Upper lobe of left lung (tissue), 6 donors: Measurements from ENCODE around the gene CAPN10. TPM values are rescaled to one million over a fixed set of nuclear protein-coding genes. Genes with fewer than 3 reads are reported as not detected.
A peak's percentile ranks its signal among the peaks of the same experiment; 100 is the strongest.

Experiments used
- ATAC-seq, 2 donors: fragments of 200-7000 bp; cut with Tn5 transposase; one replicate each; pipeline ENCODE4 v1.9.1; 2022; ENCODE audit warnings: mild to moderate bottlenecking in 2 of 2, moderate library complexity in 2 of 2; ENCODE audit not compliant: low FRiP score in 2 of 2
- DNase-seq, 2 donors: peaks; one replicate each; pipeline ENCODE4 v3.0.0-alpha.2; 2019 to 2020
- H3K27ac ChIP-seq, 4 donors: fragments of 200-600 bp; sonication (generic); one replicate each; pipeline ENCODE4 v1.5.1; 2016 to 2019
- H3K27me3 ChIP-seq, 4 donors: fragments of 200-600 bp; sonication (generic); one replicate each; pipeline ENCODE4 v1.5.1; 2017 to 2019
- H3K36me3 ChIP-seq, 4 donors: fragments of 200-600 bp; sonication (generic); one replicate each; pipeline ENCODE4 v1.5.1; 2016 to 2019
- H3K4me1 ChIP-seq, 4 donors: fragments of 200-600 bp; sonication (generic); one replicate each; pipeline ENCODE4 v1.5.1; 2018 to 2019
- H3K4me3 ChIP-seq, 4 donors: fragments of 200-600 bp; sonication (generic); one replicate each; pipeline ENCODE4 v1.5.1; 2017 to 2019; ENCODE audit warnings: mild to moderate bottlenecking in 2 of 4, moderate library complexity in 1 of 4
- H3K9me3 ChIP-seq, 4 donors: fragments of 200-600 bp; sonication (generic); one replicate each; pipeline ENCODE4 v1.5.1; 2018 to 2019
- EP300 ChIP-seq, 4 donors: sonication (generic); formaldehyde crosslinking; IDR thresholded peaks; one replicate each; pipeline ENCODE4 v1.5.1; 2017; ENCODE audit warnings: antibody characterized with exemption in 4 of 4, control low read depth in 2 of 4
- POLR2A ChIP-seq, 4 donors: fragments of 450-650 bp; IDR thresholded peaks; one replicate each; pipeline ENCODE4 v1.5.1; 2016 to 2017; ENCODE audit warnings: antibody characterized with exemption in 4 of 4, mild to moderate bottlenecking in 2 of 4
- POLR2AphosphoS5 ChIP-seq, 2 donors: sonication (generic); formaldehyde crosslinking; IDR thresholded peaks; one replicate each; pipeline ENCODE4 v1.5.1; 2017; ENCODE audit warnings: antibody characterized with exemption in 2 of 2
- WGBS, 2 donors: methylation state at CpG; one replicate each; pipeline ENCODE4 v1.1.5; 2017 to 2018; 5-methylcytosine and 5-hydroxymethylcytosine counted together
- total RNA-seq, 6 donors: library from RNA; depleted of rRNA in 4 of 6; stranded (reverse); fragments of >200 nt in 4 of 6; gene quantifications; one replicate each; pipeline versions ENCODE4 v1.1.0 to v1.2.1, GENCODE V29; 2016 to 2021
- TF ChIP-seq, protein P1 (sequence below), 6 experiments: fragments of 450-650 bp in 4 of 6; fragments of 200-600 bp in 2 of 6; sonication (generic) in 2 of 6; IDR thresholded peaks; one replicate each; pipeline ENCODE4 v1.5.1; 2016 to 2019; ENCODE audit warnings: antibody characterized with exemption in 6 of 6
- donor health status: DM: no; HTN: no; CAD: no; lungs with moderate emphysema.
- donor health status: DM: no; HTN: yes; CAD: no; lungs with severe emphysema.

Gene CAPN10
- total RNA-seq, 6 donors from 2014 or later = 35.3 to 118 (median 38.9) TPM

DNA sequence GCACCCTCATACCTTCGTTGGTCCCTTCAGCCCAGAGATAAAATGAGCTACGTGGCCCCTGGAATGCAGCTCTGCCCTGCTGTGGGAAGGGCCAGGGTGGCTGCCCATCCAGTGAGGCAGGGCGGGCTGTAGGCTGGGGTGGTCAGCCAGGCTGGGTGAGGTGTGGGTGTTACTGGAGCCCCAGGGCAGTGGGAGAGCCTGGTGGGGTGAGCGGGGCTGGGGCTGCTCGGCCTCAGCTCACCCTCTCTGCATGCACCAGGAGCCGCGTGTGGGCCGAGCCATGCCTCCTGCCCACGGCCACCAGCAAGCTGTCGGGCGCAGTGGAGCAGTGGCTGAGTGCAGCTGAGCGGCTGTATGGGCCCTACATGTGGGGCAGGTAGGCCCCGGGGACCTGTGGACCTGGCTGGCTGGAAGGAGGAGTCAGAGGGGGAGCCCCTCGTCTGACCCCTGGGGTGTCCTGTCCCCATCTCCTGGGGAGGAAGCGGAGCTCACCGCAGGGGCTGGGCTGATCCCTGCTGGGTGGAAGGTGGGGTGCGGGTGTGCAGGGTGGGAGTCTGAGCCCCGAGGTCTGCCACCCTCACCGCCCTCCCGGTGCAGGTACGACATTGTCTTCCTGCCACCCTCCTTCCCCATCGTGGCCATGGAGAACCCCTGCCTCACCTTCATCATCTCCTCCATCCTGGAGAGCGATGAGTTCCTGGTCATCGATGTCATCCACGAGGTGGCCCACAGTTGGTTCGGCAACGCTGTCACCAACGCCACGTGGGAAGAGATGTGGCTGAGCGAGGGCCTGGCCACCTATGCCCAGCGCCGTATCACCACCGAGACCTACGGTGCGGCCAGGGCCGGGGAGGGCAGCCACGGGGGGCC is 12.8 kb upstream of the CAPN10 start:
- no peak for TF ChIP-seq POLR2A (IDR thresholded peaks at IDR 0.05)
- no peak for TF ChIP-seq EP300 (IDR thresholded peaks at IDR 0.05)
- no peak for TF ChIP-seq POLR2AphosphoS5 (IDR thresholded peaks at IDR 0.05)
- TF ChIP-seq, protein P1, sequence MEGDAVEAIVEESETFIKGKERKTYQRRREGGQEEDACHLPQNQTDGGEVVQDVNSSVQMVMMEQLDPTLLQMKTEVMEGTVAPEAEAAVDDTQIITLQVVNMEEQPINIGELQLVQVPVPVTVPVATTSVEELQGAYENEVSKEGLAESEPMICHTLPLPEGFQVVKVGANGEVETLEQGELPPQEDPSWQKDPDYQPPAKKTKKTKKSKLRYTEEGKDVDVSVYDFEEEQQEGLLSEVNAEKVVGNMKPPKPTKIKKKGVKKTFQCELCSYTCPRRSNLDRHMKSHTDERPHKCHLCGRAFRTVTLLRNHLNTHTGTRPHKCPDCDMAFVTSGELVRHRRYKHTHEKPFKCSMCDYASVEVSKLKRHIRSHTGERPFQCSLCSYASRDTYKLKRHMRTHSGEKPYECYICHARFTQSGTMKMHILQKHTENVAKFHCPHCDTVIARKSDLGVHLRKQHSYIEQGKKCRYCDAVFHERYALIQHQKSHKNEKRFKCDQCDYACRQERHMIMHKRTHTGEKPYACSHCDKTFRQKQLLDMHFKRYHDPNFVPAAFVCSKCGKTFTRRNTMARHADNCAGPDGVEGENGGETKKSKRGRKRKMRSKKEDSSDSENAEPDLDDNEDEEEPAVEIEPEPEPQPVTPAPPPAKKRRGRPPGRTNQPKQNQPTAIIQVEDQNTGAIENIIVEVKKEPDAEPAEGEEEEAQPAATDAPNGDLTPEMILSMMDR (IDR thresholded peaks at IDR 0.05) = no peak
- peaks cover 27 to 47% (median 31%) of the 10 kb centered on the region in 4 donors for H3K4me1 ChIP-seq
- no peaks in the 10 kb centered on the region for H3K27me3 ChIP-seq
- no peaks in the 10 kb centered on the region for H3K9me3 ChIP-seq
- peak in 1 of 2 donors; percentile 73 for DNase-seq
- H3K36me3 ChIP-seq = peaks cover 10 to 65% (median 53%) of the 10 kb centered on the region in 4 donors
- H3K4me3 ChIP-seq = no peak overlapping the region
- ATAC-seq = no peak
- H3K27ac ChIP-seq = no peak overlapping the region
- WGBS, 2 donors = 87 to 93% methylated on average over 21 to 37 of the region's 37 CpGs

DNA sequence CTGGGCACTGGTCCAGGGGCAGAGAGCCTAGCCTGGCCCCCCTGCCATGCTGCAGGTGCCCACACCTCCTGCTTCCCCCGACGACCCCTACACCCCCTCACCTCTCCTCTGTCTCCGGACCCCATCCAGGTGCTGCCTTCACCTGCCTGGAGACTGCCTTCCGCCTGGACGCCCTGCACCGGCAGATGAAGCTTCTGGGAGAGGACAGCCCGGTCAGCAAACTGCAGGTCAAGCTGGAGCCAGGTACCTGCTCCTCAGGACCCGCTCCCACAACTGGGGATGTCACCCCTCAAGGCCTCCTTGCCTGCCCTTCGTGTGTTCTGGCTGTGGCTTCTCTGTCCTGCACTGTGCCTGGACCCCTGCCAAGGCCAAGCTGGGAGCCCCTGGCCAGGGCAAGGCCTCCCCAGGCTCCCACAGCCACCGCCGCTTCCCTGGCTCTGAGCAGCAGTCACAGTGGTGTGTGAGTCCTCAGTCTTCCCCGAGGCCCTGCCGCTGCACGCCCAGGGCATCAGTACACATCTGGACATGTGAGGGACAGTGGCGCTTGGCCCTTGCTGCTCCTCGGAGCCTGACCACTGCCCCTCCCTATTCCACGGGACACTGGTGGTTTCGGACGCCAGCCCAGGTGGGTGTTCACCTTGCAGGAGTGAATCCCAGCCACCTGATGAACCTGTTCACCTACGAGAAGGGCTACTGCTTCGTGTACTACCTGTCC is 12.0 kb upstream of the CAPN10 start:
- Histone ChIP-seq H3K27me3 (no peaks in the 10 kb centered on the region), H3K4me3 (no peak overlapping the region), H3K27ac (no peak overlapping the region), H3K9me3 (no peaks in the 10 kb centered on the region), H3K4me1 (peaks cover 31 to 47% (median 34%) of the 10 kb centered on the region in 4 donors), H3K36me3 (peaks cover 10 to 68% (median 53%) of the 10 kb centered on the region in 4 donors)
- no peak for ATAC-seq
- TF ChIP-seq POLR2A (IDR thresholded peaks at IDR 0.05) (no peak), POLR2AphosphoS5 (IDR thresholded peaks at IDR 0.05) (no peak), EP300 (IDR thresholded peaks at IDR 0.05) (no peak)
- peak in 1 of 2 donors; percentile 71 for DNase-seq
- WGBS, 2 donors = 88 to 95% methylated on average over 13 to 18 of the region's 21 CpGs

DNA sequence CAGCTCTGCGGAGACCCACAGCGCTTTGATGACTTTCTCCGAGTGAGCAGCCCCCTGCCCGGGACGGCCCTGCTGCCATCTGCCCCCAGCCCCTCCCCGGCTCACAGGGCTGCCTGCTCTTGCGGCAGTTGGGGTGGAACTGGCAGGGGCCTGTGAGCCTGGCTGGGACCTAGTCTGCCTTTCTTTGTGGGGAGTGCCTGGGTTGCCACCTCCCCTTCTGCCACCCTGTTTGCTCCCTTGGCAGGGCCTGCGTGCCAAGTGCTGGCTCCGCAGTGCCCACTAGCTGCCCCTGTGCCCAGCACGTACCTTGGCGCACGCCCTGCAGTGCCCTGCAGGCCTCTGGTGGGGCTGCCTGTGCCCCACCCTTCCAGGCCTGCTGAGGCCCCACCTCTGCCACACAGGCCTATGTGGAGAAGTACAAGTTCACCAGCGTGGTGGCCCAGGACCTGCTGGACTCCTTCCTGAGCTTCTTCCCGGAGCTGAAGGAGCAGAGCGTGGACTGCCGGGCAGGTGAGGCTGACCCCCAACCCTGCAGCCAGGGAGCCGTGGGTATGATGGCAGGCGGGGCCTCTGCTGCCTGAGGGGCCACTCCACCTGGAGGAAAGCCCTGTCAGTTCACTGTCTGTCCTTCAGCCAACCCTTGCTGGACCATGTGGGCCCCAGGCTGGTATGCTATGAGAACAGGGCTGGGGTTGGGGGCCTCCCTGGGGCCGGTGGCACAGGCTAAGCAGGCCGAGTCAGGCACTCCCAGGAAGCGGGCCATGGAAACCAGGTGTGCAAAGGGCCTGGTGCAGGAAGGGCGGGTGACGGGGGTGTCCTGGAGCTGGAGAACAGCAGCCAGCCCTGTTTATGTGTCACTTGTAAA is 11.2 kb upstream of the CAPN10 start:
- Histone ChIP-seq H3K4me1 (peaks cover 31 to 47% (median 34%) of the 10 kb centered on the region in 4 donors), H3K27me3 (no peaks in the 10 kb centered on the region), H3K36me3 (peaks cover 10 to 68% (median 53%) of the 10 kb centered on the region in 4 donors), H3K9me3 (no peaks in the 10 kb centered on the region), H3K27ac (no peak overlapping the region), H3K4me3 (no peak overlapping the region)
- WGBS, 2 donors = 88 to 91% methylated on average over 14 to 23 of the region's 23 CpGs
- no peak for TF ChIP-seq EP300 (IDR thresholded peaks at IDR 0.05)
- TF ChIP-seq, protein P1 (IDR thresholded peaks at IDR 0.05) = no peak
- no peak for TF ChIP-seq POLR2AphosphoS5 (IDR thresholded peaks at IDR 0.05)
- no peak for TF ChIP-seq POLR2A (IDR thresholded peaks at IDR 0.05)
- ATAC-seq (no peak), DNase-seq (peak in 1 of 2 donors; percentile 55)

DNA sequence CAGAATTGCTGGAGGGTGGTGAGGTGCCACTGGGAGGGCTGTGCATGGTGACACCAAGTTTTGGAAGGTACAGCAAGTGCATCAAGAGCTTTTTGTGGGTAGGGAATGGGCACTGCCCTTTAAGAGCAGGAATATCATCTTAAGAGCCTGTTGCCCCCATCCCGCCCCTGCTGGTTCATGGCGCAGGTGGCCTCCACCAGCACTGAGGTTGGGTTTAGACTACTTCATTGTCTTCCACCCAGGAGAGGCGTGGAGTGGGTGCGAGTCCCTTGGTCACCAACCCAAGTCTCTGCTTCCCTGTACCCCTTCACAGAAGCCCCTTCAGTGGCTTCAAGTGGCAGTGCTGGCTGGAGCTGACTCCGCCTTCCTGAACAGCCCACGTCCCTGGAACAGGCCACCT is 10.5 kb upstream of the CAPN10 start:
- DNase-seq (no peak), ATAC-seq (no peak)
- no peak overlapping the region for H3K27ac ChIP-seq
- peaks cover 28 to 47% (median 31%) of the 10 kb centered on the region in 4 donors for H3K4me1 ChIP-seq
- no peaks in the 10 kb centered on the region for H3K9me3 ChIP-seq
- H3K27me3 ChIP-seq = no peaks in the 10 kb centered on the region
- TF ChIP-seq EP300 (IDR thresholded peaks at IDR 0.05) (no peak), POLR2AphosphoS5 (IDR thresholded peaks at IDR 0.05) (no peak), POLR2A (IDR thresholded peaks at IDR 0.05) (no peak)
- TF ChIP-seq, protein P1 (IDR thresholded peaks at IDR 0.05) = no peak
- no peak overlapping the region for H3K4me3 ChIP-seq
- peaks cover 10 to 68% (median 53%) of the 10 kb centered on the region in 4 donors for H3K36me3 ChIP-seq
- WGBS, 2 donors = 82 to 100% methylated on average over 4 to 6 of the region's 6 CpGs
